ENCODE data around the gene YLPM1. TPM values are rescaled to one million over a fixed set of nuclear protein-coding genes. Genes with fewer than 3 reads are reported as not detected.

YLPM1 gene
- total and polyA plus RNA-seq, 2 donors (not counting 1 experiment from before 2014, with no cell fraction given), result 22.4 to 116 TPM

- no peaks in the 10 kb centered on the region for H3K9me3 Mint-ChIP-seq (ENCODE audit: insufficient read depth)
- no peaks in the 10 kb centered on the region for H3K9me3 ChIP-seq (ENCODE audit: control extremely low read depth in 1 of 3, control insufficient read depth in 2 of 3, insufficient read depth in 1 of 3, low read length in 2 of 3)
- intact Hi-C loops (cut with micrococcal nuclease), result no loop called here
- H3K79me2 ChIP-seq (ENCODE audit: control insufficient read depth, insufficient read depth, low read length), result no peaks in the 10 kb centered on the region
- H3K4me1 ChIP-seq (ENCODE audit: control insufficient read depth in 2 of 2, insufficient read depth in 2 of 2, low read length in 2 of 2), result peaks cover 0 to 17% of the 10 kb centered on the region in 2 donors
- no peaks in the 10 kb centered on the region for H3K27me3 Mint-ChIP-seq
- POLR2A ChIA-PET, result no interaction called here
- no peak overlapping the region for H3K4me2 ChIP-seq (replicated peaks; ENCODE audit: low read depth, low read length, poor library complexity, severe bottlenecking)
- ATAC-seq (ENCODE audit: low read depth), result no peak
- H3K27ac ChIP-seq (ENCODE audit: low read length in 2 of 2), result no peak overlapping the region
- no peaks in the 10 kb centered on the region for H3K36me3 ChIP-seq (replicated peaks in 1 of 2; ENCODE audit: control extremely low read depth in 1 of 2, control insufficient read depth in 1 of 2, extremely low read depth in 1 of 2, insufficient read depth in 2 of 2, low read length in 1 of 2)
- no peak overlapping the region for H3K27ac Mint-ChIP-seq
- H2AFZ ChIP-seq (ENCODE audit: insufficient read depth, low read depth, low read length, poor library complexity, severe bottlenecking), result no peak overlapping the region
- TF ChIP-seq EZH2 (IDR thresholded peaks at IDR 0.05; ENCODE audit: borderline replicate concordance, insufficient read depth, low read depth, low read length, poor library complexity, severe bottlenecking), result no peak
- TF ChIP-seq CTCF (IDR thresholded peaks at IDR 0.05), result no peak
- no peak overlapping the region for H3K9ac ChIP-seq (ENCODE audit: low read length)
- DNase-seq, result no peak
- H3K4me3 ChIP-seq (ENCODE audit: control extremely low read depth in 1 of 5, extremely low read depth in 1 of 5, insufficient read depth in 1 of 5, low read depth in 2 of 5, low read length in 4 of 5), result no peak overlapping the region
- CTCF ChIA-PET, result interaction anchor here (5.3 to 41.3 kb wide), 5 partner anchors 14 to 225 kb away, joined by 47 to 926 read pairs (median 144); partner anchors contain the start of genes DLST and PROX2
- H4K20me1 ChIP-seq (ENCODE audit: control insufficient read depth, insufficient read depth, low read length, poor library complexity, severe bottlenecking), result no peaks in the 10 kb centered on the region
- no peak overlapping the region for H3K4me3 Mint-ChIP-seq
- WGBS (ENCODE audit: insufficient coverage), result 42% methylated on average over 9 of the region's 9 CpGs
- no peaks in the 10 kb centered on the region for H3K27me3 ChIP-seq (replicated peaks in 1 of 4; ENCODE audit: control extremely low read depth in 1 of 4, control insufficient read depth in 3 of 4, insufficient read depth in 4 of 4, low read length in 3 of 4)
- H3K4me1 Mint-ChIP-seq, result peaks cover 7% of the 10 kb centered on the region
These were observed 100.2 kb downstream of the YLPM1 start for GRCh38 chr14:74863274-74863673.

- Mint-ChIP-seq H3K4me3 (no peak overlapping the region), H3K27ac (no peak overlapping the region), H3K4me1 (peaks cover 7% of the 10 kb centered on the region), H3K9me3 (ENCODE audit: insufficient read depth) (no peaks in the 10 kb centered on the region), H3K27me3 (no peaks in the 10 kb centered on the region)
- Histone ChIP-seq H3K36me3 (replicated peaks in 1 of 2; ENCODE audit: control extremely low read depth in 1 of 2, control insufficient read depth in 1 of 2, extremely low read depth in 1 of 2, insufficient read depth in 2 of 2, low read length in 1 of 2) (no peaks in the 10 kb centered on the region), H3K9ac (ENCODE audit: low read length) (no peak overlapping the region), H3K4me3 (ENCODE audit: control extremely low read depth in 1 of 5, extremely low read depth in 1 of 5, insufficient read depth in 1 of 5, low read depth in 2 of 5, low read length in 4 of 5) (no peak overlapping the region), H3K4me1 (ENCODE audit: control insufficient read depth in 2 of 2, insufficient read depth in 2 of 2, low read length in 2 of 2) (peaks cover 0 to 17% of the 10 kb centered on the region in 2 donors), H2AFZ (ENCODE audit: insufficient read depth, low read depth, low read length, poor library complexity, severe bottlenecking) (no peak overlapping the region), H4K20me1 (ENCODE audit: control insufficient read depth, insufficient read depth, low read length, poor library complexity, severe bottlenecking) (no peaks in the 10 kb centered on the region), H3K4me2 (replicated peaks; ENCODE audit: low read depth, low read length, poor library complexity, severe bottlenecking) (no peak overlapping the region), H3K27me3 (replicated peaks in 1 of 4; ENCODE audit: control extremely low read depth in 1 of 4, control insufficient read depth in 3 of 4, insufficient read depth in 4 of 4, low read length in 3 of 4) (no peaks in the 10 kb centered on the region), H3K27ac (ENCODE audit: low read length in 2 of 2) (no peak overlapping the region), H3K79me2 (ENCODE audit: control insufficient read depth, insufficient read depth, low read length) (no peaks in the 10 kb centered on the region), H3K9me3 (ENCODE audit: control extremely low read depth in 1 of 3, control insufficient read depth in 2 of 3, insufficient read depth in 1 of 3, low read length in 2 of 3) (no peaks in the 10 kb centered on the region)
- ChIA-PET CTCF (interaction anchor here (7.5 to 41.3 kb wide), 4 partner anchors 13 to 224 kb away, joined by 82 to 926 read pairs (median 168); partner anchors contain the start of genes DLST and PROX2), POLR2A (no interaction called here)
- ATAC-seq (ENCODE audit: low read depth), result no peak
- intact Hi-C loops (cut with micrococcal nuclease), result no loop called here
- no peak for TF ChIP-seq CTCF (IDR thresholded peaks at IDR 0.05)
- TF ChIP-seq EZH2 (IDR thresholded peaks at IDR 0.05; ENCODE audit: borderline replicate concordance, insufficient read depth, low read depth, low read length, poor library complexity, severe bottlenecking), result no peak
- no peak for DNase-seq
- WGBS (ENCODE audit: insufficient coverage), result 95% methylated on average over 6 of the region's 9 CpGs
These were observed 101.1 kb downstream of the YLPM1 start for GRCh38 chr14:74864198-74864597.

Data from B cell (primary cell).